ENCODE data around the gene EYA4.

EYA4 gene, protein sequence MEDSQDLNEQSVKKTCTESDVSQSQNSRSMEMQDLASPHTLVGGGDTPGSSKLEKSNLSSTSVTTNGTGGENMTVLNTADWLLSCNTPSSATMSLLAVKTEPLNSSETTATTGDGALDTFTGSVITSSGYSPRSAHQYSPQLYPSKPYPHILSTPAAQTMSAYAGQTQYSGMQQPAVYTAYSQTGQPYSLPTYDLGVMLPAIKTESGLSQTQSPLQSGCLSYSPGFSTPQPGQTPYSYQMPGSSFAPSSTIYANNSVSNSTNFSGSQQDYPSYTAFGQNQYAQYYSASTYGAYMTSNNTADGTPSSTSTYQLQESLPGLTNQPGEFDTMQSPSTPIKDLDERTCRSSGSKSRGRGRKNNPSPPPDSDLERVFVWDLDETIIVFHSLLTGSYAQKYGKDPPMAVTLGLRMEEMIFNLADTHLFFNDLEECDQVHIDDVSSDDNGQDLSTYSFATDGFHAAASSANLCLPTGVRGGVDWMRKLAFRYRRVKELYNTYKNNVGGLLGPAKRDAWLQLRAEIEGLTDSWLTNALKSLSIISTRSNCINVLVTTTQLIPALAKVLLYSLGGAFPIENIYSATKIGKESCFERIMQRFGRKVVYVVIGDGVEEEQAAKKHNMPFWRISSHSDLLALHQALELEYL

DNA sequence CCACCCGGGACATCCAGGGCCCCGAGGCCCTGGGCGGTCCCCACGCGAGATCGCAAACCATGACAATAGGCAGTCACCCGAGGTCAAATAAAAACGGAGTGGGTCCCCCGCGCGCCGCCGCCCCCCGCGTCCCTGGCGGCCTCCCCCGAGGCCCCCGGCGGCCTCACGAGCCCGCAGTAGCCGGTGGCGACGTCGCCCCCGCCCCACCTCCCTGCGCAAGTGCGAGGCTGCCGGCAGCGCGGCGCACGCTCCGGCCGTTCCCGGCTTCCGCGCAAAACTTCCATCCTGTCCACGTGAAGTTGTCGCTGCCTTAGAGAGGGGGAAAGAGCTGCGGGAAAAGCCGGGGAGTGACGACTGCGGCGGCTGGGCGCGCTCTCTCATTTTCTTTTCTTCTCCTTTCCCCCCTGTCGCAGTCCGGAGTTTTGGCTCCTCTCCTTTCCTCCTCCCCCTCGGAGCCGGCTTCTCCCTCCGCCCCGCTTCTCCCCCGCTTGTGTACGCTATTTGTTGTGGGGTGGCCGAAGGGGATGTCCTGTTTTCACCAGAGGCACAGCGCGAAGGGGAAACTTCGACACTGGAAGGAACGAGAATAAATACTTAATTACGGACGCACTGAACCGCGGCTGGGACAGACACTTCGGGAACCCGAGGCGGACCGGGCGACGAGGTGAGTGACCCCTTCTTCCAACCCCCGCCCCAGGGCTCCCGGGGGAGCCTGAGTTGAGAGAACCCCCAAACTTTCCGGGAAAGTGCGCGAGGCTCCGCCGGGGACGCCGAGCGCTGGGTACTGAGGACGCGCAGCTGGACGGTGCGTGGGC lies at the start of gene EYA4:
Gene EYA4 (plus strand): TSS at position 272 of the 815 bp plus-strand sequence. CDS start 33,424 bp downstream, outside the sequence.
- no peak for DNase-seq

DNA sequence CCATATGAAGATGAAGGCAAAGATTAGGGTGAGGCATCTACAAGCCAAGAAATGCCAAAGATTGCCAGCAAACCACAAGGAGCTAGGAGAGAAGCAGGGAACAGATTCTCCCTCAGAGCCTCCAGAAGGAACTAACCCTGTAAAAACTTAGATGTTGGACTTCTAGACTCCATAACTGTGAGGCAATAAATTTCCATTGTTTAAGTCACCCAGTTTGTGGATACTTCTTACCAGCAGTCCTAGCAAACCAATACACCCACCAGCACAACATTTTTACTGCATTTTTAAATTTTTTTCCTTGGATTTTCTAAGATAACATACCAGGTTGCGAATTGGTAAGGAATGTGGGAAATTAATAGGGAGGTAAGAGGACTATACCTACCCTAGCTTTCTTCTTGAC lies 47.8 kb upstream of the EYA4 start:
- DNase-seq, result no peak

DNA sequence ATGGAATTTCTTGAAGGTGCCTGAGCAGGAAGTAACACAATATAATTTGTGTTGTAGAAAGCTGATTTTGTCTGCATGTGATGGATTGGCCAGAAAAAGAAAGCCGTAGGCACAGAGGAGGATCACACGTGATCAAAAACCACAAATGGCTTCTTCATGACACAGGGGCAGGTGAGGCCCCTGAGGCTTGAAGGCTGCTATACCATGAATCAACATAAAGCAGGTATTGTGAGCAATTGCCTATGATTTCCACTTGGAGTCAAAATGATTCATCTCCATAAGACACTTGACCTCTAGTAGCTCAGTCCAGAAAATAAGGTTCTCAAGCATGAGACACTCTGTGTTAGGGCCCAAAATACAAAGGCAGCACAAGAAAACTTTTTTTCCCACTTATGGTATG lies 42.4 kb upstream of the EYA4 start:
- DNase-seq, result no peak

DNA sequence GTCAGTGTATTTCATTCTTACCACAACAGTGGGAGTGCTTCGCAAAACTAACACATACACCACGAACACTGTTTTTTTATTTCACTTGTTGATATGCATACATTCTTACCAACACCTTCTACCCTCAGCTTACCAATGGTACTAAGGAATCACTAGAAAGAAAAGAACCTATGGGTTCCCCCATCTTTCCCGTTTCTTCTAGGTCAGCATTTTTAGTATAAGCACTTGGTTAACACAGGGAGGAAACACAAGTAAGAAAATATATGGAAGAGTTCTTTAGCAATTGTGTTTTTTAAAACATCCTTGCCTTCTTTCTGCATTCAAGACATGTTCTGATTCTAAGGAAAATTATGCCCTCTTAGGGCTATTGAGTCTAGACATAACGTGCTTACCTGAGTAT lies 39.9 kb upstream of the EYA4 start:
- no peak for DNase-seq

DNA sequence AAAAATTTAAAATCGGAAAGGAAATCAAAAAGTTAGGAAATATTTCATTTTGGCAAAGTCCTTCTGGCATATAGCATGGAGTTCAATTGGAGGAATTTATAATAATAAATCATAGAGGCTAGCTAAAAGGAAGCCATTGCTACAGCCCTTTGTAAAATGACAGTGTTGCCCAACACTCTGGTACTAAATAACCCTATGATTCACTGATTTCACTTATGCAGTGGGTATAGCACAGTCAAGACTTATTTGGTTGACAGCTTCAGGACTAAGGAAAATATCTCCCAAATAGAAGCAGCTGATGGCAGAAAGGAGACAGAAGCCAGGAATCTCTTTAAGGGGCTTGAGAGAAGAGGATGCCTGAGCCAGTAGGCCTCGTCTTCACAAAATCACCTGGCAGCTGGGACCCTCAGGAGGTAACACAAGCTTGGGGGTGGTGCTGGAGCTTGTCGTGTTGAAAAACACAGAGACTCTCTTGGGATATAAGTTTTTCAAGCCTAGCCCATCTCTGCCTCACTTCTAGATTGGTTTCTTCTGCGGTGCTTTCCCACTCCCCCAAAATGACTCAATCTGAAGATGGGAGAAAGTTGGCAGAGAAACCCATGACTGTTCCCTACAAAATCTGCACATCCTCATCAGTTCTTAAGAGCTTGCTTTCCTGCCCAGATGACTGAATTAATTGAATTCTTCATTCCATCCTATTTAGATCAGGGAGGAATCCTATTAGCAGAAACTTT lies 38.4 kb upstream of the EYA4 start:
- DNase-seq, result no peak

DNA sequence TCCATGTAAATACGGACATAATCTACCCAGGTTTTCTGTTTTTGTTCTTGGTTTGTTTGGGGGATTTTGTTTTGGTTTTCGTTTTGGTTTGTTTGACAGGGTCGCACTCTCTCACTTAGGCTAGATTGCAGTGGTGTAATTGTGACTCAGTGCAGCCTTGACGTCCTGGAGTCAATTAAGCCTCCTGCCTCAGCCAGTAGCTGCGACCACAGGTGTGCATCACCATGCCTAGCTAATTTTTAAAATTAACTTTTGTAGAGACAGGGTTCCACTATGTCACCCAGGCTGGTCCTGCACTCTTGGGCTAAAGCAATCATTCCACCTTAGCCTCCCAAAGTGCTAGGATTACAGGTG lies 37.8 kb upstream of the EYA4 start:
- no peak for DNase-seq

DNA sequence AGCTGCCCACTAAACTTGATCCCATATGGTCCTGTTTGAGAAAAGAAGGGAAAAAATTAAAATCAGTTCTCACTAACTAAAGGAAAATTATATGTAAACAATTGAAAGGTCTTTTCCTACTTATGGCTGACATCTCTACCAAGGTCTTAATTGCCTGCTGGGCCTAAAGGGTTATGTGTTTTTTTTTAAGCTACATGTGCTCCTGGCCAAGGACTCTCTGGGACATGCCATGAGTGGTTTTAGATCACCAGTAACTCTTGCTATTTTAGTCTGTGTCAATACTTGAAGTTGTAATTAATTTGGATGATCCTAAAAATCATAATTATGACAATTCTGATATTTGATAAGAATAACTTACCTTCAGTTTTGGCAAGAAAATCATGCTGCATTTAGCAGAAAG lies 35.9 kb upstream of the EYA4 start:
- no peak for DNase-seq

DNA sequence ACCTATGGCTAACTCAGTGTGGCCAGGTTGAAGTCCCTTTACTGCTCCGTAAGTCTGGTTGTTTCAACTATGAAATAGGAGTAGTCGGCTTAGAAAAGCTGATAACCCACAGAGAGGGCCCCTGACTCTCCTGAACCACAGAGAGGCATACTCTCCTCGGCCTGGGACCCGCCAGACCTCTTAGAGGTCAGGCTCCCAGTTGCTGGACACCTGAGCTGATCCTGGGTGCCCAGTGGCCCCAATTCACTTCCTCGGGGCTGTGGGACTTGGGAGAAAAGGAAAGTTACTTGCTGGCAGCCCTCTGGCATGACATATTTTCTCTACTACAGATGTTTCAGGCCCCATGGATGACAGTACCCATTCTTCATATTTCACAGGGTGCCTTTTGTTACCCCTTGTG lies 34.2 kb upstream of the EYA4 start:
- DNase-seq, result no peak

DNA sequence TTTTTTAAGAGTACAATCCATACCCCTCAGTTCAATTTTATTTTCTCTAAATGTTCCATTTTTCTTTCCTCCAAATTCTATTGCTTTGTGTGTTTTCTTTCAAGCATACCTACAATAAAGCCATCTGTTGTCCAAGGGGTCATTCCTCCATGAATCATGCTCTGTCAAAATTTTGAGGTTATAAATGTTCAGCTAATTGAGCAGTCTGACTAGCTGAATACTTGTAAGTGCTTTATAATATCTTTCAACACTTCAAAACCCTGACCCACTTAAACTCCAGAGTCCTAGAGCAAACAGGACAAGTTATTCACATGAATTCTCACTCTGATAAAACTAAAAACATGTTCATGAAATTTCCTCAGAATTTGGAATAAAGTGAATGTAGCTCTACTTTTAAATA lies 33.4 kb upstream of the EYA4 start:
- DNase-seq, result no peak

DNA sequence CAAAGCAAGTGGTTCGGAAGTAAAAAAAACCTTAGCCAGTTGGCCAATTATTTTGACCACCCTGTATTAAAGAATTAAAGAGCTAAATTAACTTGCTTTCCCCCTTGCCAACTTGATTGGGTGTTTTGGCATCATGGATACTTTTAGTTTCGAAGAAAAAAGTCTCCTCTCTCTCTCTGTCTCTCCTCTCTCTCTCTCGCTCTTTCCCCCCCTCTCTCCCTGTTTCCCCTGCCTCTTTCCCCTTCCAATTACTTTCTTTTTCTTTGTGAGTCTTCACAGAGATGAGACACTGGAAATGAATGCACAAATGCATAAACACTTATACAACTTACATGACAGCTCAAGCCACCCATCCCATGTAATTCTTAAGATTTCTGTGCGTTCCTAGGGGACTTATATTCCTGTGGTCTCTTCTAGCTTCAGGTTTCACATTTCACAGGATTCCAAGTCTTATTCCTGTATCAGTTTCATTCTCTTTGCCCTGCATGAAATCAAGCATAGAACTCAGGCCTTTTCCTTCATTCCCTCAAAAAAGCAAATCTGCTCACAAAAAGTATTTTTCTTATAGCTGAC lies 32.9 kb upstream of the EYA4 start:
- DNase-seq, result no peak

DNA sequence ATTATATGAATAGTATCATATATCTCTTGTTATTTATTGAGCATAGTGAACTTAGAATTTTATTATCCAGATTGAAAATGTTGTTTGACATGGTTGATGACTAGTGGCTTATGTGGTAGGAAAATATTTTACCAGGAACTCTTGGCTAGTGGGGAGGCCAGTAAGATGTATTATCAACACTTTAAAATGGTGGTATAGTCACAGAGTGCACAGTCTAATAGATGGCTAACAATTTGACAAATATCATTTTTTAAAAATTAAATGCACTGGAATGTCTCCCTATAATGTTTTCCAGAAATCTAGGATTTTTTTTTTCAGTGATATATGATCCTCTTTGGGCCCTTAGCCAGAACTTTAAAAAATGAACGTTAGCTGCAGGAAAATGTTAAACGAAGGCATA lies 26.9 kb upstream of the EYA4 start:
- DNase-seq, result no peak

DNA sequence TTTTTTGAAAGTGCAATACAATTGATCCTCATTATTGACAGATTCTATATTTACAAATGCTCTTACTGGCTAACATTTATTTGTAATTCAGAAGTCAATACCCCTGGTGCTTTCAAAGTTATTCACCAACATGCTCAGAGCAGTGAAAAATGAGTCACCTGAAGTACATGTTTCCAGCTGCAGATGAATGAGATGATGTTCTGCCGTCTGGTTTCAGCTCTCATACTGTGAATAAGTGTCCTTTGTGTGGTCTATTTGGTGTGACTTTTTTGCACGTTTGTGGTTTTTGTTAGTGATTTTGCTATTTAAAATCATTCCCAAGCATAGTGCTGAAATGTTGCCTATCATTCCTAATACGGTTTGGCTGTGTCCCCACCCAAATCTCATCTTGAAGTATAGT lies 22.3 kb upstream of the EYA4 start:
- no peak for DNase-seq

DNA sequence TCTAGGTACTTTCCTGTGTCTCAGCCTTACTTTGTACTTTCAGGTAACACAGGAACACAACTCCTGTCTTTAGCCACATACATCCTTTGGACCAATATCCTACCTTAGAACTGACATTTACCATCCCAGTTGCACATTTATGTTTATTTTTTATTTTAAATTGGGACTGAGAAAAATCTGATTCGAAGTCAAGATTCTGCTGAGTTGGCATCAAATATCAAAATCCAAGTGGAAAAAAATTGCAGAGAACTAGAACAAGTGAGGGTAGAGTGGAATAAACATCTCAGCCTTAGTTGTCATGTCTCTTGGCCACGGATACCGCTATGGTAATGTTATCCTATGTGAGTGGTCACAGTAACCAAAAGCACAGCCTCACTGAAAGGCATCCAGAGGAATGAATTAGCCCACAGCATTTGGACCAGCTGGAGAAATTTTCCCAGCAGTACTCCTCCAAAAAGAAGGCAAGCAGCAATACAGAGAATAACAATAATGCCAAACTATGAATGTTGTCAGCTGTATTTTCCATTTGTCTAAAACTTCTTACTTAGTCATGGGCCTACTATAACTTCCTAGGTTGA lies 17.6 kb upstream of the EYA4 start:
- no peak for DNase-seq

DNA sequence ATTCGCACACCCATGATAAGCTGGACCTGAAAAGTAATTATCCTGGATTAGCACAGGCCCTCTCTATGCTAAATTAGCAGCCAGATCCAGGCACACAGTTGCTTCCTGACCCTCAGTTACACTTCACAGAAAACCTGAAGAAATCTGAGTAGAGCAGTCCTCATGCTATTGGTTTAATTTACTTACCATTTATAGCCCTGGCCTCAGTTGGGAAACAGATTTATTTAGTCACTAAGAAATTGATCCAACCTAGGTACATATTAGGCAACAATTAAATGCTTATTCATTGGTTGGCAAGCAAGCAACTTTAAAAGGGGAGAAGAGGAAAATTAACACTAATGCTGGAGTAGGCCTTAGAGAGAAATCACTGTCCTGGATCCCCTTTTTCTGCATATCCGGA lies 15.6 kb upstream of the EYA4 start:
- no peak for DNase-seq

DNA sequence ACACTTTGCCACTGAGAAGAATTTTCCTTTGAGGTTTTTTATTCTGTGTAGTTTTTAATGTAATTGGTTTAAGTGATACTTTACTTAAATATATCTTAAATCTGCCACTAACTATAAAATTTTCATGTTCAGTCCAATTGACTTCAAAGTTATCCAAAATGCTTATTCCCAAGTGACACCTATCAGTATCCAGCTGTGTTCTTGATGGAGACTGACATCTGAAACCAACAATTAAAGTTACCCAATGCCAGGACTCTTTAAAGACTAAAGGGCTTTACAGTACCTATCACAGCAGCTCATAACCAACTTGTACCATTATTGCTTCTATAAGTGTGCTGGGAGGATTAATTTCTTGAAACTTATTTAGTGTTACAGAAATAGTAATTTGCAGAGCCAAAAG lies 13.8 kb upstream of the EYA4 start:
- DNase-seq, result no peak

DNA sequence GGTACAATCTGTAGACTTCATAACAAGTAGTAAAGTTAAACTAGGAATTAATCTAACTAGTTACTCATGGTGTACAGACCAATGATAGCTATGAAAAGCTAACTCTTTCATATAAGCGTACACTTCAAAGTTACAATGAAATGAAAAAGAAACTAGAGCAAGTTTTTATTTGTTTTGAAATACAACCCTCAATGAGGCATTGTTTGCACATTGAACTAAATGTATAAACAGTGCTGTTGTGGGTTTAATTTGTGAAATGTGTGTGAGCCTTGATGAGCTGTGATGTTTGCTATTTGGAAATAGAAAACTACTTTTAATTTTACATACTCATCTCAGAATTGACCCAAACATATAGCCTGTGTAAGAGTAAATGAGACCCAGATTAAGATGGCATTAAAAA lies 11.1 kb upstream of the EYA4 start:
- no peak for DNase-seq

DNA sequence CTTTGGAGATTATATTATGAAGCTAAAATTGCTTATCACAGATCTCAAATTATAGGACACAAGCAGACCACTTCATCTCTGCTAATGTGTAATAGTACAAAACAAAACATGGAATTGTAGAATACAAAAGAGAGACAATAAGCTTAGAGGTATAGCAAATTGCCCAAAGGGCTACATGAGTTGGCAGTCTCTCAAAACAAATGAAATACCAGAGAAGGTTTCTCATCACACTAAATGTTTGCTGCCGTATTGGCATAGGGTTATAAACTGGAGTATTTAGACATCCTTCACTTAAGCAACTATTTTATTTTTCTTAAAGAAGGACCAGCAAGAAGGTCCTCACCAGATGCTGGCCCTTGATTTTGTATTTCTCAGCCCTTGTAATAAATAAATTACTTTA lies 5.9 kb upstream of the EYA4 start:
- DNase-seq, result no peak

DNA sequence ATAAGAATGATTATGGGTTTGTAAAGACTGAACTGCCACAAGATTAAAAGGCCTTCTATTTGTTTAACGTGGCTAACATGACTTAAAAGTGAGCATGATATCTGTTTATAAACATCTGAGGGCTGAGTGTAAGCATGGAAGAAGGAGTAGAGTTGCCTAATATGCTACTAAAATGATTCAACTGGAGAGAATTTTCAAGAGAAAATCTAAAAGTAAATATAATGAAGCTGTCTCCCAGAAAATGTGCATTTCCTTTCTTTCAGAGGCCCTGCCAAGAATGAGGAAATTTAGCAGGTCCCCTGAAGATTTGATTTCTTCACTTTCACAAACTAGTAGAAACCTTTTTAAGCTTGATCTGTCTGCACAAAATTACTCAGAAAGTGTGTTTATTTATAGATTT lies 4.2 kb upstream of the EYA4 start:
- DNase-seq, result no peak

DNA sequence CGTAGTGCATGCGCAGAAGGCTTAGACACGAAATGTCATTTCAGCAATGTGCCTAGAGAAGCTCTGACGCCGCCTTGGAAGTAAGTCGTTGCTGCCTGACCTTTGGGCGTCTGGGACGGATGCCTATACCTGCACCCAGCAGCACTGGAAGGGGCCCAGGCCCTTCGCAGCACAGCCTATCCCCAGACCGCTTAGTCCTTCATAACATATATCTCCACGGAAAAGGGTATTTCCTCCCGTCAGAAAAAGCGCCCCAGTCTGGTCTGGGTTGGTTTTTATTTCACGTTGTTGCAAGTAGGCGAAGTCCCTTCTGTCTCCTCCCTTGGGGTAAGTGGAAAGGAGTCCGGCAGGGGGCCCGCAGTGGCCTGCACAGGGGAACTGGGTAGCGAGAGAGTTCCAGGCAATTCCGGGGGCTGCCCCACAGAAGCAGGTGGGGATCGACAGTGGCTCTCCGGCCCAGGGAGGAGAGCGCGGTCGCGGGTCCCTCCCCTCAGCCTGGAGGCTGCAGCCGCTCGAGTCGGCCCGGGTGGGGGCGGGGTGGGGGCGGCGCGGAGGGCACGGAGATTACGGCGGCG lies 559 bp upstream of the EYA4 start:
- no peak for DNase-seq

DNA sequence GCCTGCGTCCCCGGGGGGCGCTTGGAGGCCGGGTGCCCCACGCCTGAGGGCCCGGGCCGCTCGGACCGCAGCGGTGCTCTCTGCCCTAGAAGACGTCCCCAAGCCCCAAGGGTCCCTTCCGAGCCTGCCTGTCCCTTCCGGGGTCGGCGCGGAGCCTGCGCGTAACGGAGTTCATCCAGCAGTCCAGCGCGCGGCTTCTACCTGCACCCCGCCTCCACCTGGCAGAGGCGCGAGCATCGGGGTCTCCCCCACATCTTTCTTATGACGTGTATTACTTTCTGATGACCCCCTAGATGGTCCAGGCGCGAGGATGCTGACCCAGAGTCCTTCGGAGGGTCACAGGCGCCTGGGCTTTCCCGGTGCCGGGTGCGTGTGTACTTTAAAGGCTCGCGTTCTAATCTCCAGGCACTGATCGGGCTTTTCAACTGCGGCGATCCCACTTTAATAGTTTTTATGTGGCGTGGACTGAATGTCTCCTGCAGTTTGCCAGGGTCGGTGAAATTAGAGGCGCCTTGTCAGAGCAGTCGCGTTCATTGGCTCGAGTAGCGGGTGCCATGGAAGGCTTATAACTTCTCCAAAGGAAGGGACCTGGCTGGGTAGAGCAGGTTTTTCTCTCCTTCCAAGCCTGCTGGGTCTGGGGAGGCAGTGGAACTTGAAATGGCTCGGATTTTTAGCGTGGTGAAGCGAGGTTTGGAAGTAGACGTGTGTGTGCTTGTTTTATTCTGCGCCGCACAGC lies 912 bp downstream of the EYA4 start:
- DNase-seq, result no peak

Measured in SHP77 treated with DMSO at 0.1 percent for 48 hours (cell line).